ENCODE results near the gene HES5.

DNA sequence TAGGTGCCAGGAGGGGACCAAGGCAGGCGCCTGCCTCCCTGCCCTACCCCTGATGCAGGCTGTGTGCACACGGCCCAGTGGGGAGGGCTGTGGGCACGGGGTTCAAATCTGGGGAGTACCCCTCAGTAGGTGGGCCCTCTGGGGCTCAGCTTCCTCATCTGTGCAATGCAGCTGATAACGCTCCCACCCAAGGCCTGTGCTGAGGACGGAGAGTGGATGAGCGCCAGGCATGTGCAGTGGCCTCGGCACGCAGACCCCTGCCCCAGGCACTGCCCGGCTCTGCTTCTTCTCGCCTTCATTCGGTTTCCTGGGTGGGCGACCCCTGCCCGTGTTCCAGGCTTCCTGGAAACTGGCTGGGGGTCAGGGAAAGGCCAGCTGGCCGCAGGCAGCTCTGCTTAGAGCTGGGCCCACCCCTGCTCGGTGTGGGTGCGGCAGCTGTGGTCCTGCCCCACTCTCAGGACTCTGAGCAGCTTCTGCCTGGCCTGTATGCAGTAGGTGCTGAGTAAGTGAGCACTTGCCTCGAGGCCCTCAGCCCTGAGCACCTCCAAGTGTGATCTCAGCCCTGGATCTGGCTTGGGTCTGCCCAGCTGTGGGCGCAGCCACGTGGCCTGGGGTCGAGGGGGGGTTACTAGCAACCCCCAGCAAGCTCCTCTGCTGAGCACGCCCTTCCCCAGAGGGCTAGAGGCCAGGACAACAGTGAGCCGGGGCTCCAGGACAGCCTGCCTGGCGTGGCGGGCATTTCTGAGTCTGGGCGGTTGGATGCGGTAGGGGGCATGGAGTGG is 14.2 kb upstream of the HES5 start:
- TF ChIP-seq RAD51 (IDR thresholded peaks at IDR 0.05; ENCODE audit: borderline replicate concordance) = no peak
- TF ChIP-seq, protein P1, sequence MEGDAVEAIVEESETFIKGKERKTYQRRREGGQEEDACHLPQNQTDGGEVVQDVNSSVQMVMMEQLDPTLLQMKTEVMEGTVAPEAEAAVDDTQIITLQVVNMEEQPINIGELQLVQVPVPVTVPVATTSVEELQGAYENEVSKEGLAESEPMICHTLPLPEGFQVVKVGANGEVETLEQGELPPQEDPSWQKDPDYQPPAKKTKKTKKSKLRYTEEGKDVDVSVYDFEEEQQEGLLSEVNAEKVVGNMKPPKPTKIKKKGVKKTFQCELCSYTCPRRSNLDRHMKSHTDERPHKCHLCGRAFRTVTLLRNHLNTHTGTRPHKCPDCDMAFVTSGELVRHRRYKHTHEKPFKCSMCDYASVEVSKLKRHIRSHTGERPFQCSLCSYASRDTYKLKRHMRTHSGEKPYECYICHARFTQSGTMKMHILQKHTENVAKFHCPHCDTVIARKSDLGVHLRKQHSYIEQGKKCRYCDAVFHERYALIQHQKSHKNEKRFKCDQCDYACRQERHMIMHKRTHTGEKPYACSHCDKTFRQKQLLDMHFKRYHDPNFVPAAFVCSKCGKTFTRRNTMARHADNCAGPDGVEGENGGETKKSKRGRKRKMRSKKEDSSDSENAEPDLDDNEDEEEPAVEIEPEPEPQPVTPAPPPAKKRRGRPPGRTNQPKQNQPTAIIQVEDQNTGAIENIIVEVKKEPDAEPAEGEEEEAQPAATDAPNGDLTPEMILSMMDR (CRISPR knock-in tag; IDR thresholded peaks at IDR 0.05) = no peak
- no peak for TF ChIP-seq POLR2A (IDR thresholded peaks at IDR 0.05; ENCODE audit: insufficient read depth in 1 of 2, low read depth in 2 of 2, low read length in 2 of 2)
- no peak for TF ChIP-seq MXI1 (IDR thresholded peaks at IDR 0.05; ENCODE audit: borderline replicate concordance, low read depth, low read length)
- TF ChIP-seq, protein P2, sequence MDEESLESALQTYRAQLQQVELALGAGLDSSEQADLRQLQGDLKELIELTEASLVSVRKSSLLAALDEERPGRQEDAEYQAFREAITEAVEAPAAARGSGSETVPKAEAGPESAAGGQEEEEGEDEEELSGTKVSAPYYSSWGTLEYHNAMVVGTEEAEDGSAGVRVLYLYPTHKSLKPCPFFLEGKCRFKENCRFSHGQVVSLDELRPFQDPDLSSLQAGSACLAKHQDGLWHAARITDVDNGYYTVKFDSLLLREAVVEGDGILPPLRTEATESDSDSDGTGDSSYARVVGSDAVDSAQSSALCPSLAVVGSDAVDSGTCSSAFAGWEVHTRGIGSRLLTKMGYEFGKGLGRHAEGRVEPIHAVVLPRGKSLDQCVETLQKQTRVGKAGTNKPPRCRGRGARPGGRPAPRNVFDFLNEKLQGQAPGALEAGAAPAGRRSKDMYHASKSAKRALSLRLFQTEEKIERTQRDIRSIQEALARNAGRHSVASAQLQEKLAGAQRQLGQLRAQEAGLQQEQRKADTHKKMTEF (CRISPR knock-in tag; IDR thresholded peaks at IDR 0.05) = no peak
- TF ChIP-seq TAF1 (CRISPR knock-in tag; IDR thresholded peaks at IDR 0.05) = no peak
- TF ChIP-seq, protein P3, sequence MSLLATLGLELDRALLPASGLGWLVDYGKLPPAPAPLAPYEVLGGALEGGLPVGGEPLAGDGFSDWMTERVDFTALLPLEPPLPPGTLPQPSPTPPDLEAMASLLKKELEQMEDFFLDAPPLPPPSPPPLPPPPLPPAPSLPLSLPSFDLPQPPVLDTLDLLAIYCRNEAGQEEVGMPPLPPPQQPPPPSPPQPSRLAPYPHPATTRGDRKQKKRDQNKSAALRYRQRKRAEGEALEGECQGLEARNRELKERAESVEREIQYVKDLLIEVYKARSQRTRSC (CRISPR knock-in tag; IDR thresholded peaks at IDR 0.05; ENCODE audit: low read depth) = no peak
- TF ChIP-seq HNRNPH1 (optimal IDR thresholded peaks at IDR 0.05; ENCODE audit: low read depth, low read length) = no peak
- TF ChIP-seq KDM5B (CRISPR knock-in tag; IDR thresholded peaks at IDR 0.05; ENCODE audit: borderline replicate concordance) = no peak
- TF ChIP-seq ZNF274 (CRISPR knock-in tag; IDR thresholded peaks at IDR 0.05) = no peak
- no peak for TF ChIP-seq TGIF2 (CRISPR knock-in tag; IDR thresholded peaks at IDR 0.05)
- no peak for TF ChIP-seq EZH2 (conservative IDR thresholded peaks at IDR 0.05; ENCODE audit: low read depth, low read length)
- TF ChIP-seq SPEN (CRISPR knock-in tag; IDR thresholded peaks at IDR 0.05; ENCODE audit: low read depth) = no peak

Measured in HepG2 (cell line).